Liver (tissue), 9 donors: ENCODE data around the gene SYK. TPM values are rescaled to one million over a fixed set of nuclear protein-coding genes. Genes with fewer than 3 reads are reported as not detected.
"Not testable (repeated sequence)": the region's sequence is repeated elsewhere in the genome, so short reads cannot be mapped to it uniquely, and the experiment has no call there.

Experiments used
- DNase-seq: peaks from one replicate; pipeline ENCODE4 v3.0.0-alpha.2; 2017; ENCODE audit warnings: low spot score
- H3K27ac ChIP-seq, 2 donors: one replicate each; pipeline ENCODE4 v1.7.0; 2013; ENCODE audit warnings: inconsistent platforms in 2 of 2, low read length in 2 of 2, control low read depth in 1 of 2, low read depth in 1 of 2, mild to moderate bottlenecking in 1 of 2
- H3K27me3 ChIP-seq, 4 donors: one replicate each; pipeline versions ENCODE4 v1.6.1 to v1.7.0; 2013; ENCODE audit warnings: low read length in 3 of 4, inconsistent platforms in 1 of 4, mild to moderate bottlenecking in 1 of 4, moderate library complexity in 1 of 4; ENCODE audit not compliant: control insufficient read depth in 4 of 4, insufficient read depth in 4 of 4
- H3K36me3 ChIP-seq, 4 donors: one replicate each; pipeline versions ENCODE4 v1.6.1 to v1.7.0; 2013; ENCODE audit warnings: low read length in 3 of 4, mild to moderate bottlenecking in 3 of 4, low read depth in 1 of 4, moderate library complexity in 1 of 4; ENCODE audit not compliant: control insufficient read depth in 4 of 4, insufficient read depth in 3 of 4
- H3K4me1 ChIP-seq, 4 donors: one replicate each; pipeline versions ENCODE4 v1.6.1 to v1.7.0; 2013; ENCODE audit warnings: low read length in 3 of 4, mild to moderate bottlenecking in 3 of 4, moderate library complexity in 1 of 4; ENCODE audit not compliant: control insufficient read depth in 4 of 4, insufficient read depth in 4 of 4
- H3K4me3 ChIP-seq, 3 donors: one replicate each; pipeline versions ENCODE4 v1.6.1 to v1.7.0; 2013; ENCODE audit warnings: low read length in 3 of 3, control low read depth in 1 of 3, low read depth in 1 of 3, mild to moderate bottlenecking in 1 of 3
- H3K9ac ChIP-seq, 2 donors: one replicate each; pipeline ENCODE4 v1.7.0; 2013; ENCODE audit warnings: low read length in 2 of 2, mild to moderate bottlenecking in 2 of 2, moderate library complexity in 2 of 2, control low read depth in 1 of 2, low read depth in 1 of 2
- H3K9me3 ChIP-seq, 4 donors: one replicate each; pipeline versions ENCODE4 v1.6.1 to v1.7.0; 2013; ENCODE audit warnings: low read length in 3 of 4; ENCODE audit not compliant: control insufficient read depth in 4 of 4
- EGR1 ChIP-seq, 2 donors: IDR thresholded peaks; 2 replicates each; pipeline ENCODE4 v1.6.1; 2016 to 2018; ENCODE audit warnings: antibody characterized with exemption in 2 of 2, low read depth in 2 of 2
- FOXA1 ChIP-seq: IDR thresholded peaks from 2 replicates; pipeline ENCODE4 v1.6.1; 2016; ENCODE audit warnings: antibody characterized with exemption
- FOXA2 ChIP-seq: IDR thresholded peaks from 2 replicates; pipeline ENCODE4 v1.6.1; 2016; ENCODE audit warnings: antibody characterized with exemption
- GABPA ChIP-seq, 2 donors: IDR thresholded peaks in 1 of 2; conservative IDR thresholded peaks in 1 of 2; 2 replicates each; pipeline ENCODE4 v1.6.1; 2016; ENCODE audit warnings: antibody characterized with exemption in 2 of 2, mild to moderate bottlenecking in 1 of 2, moderate library complexity in 1 of 2
- JUND ChIP-seq, 2 donors: IDR thresholded peaks; 2 replicates each; pipeline ENCODE4 v1.6.1; 2016; ENCODE audit warnings: antibody characterized with exemption in 2 of 2
- NR2F2 ChIP-seq: IDR thresholded peaks from 2 replicates; pipeline ENCODE4 v1.6.1; 2016; ENCODE audit warnings: antibody characterized with exemption
- RAD21 ChIP-seq, 2 donors: IDR thresholded peaks; 2 replicates each; pipeline ENCODE4 v1.6.1; 2016; ENCODE audit warnings: antibody characterized with exemption in 2 of 2, mild to moderate bottlenecking in 2 of 2
- RXRA ChIP-seq, 2 donors: IDR thresholded peaks; 2 replicates each; pipeline ENCODE4 v1.6.1; 2017 to 2018; ENCODE audit warnings: antibody characterized with exemption in 2 of 2, mild to moderate bottlenecking in 1 of 2
- SP1 ChIP-seq: IDR thresholded peaks from 2 replicates; pipeline ENCODE4 v1.6.1; 2018; ENCODE audit warnings: antibody characterized with exemption, mild to moderate bottlenecking
- TAF1 ChIP-seq: conservative IDR thresholded peaks from 2 replicates; pipeline ENCODE4 v1.6.1; 2016; ENCODE audit warnings: antibody characterized with exemption, mild to moderate bottlenecking
- YY1 ChIP-seq: IDR thresholded peaks from 2 replicates; pipeline ENCODE4 v1.6.1; 2016; ENCODE audit warnings: antibody characterized with exemption, mild to moderate bottlenecking
- WGBS: extraction: QIAGEN DNeasy Blood & Tissue Kit; methylation state at CpG from one replicate; pipeline ENCODE4 v1.1.7; 2013; 5-methylcytosine and 5-hydroxymethylcytosine counted together
- polyA plus RNA-seq, 2 donors: library from polyadenylated mRNA; stranded (reverse) in 1 of 2; unstranded in 1 of 2; fragments of 200-250 nt in 1 of 2; fragments of >200 nt in 1 of 2; fragmentation: Nextera tagmentation in 1 of 2; extraction: Ambion mirVana in 1 of 2; gene quantifications; one replicate each; pipeline versions ENCODE4 v1.2.1 to v1.2.3, GENCODE V29; 2013 to 2015
- total RNA-seq, 2 donors: library from RNA; depleted of rRNA; stranded (reverse); fragments of >200 nt; gene quantifications; one replicate each; pipeline ENCODE4 v1.2.3, GENCODE V29; 2014
- TF ChIP-seq, protein P1 (sequence below): fragments of 150-350 bp; IDR thresholded peaks from 2 replicates; pipeline ENCODE4 v1.5.1; 2017; ENCODE audit warnings: improper control_type of control experiment, low read depth, low read length; ENCODE audit not compliant: missing input control
- TF ChIP-seq, protein P2 (sequence below): IDR thresholded peaks from 2 replicates; pipeline ENCODE4 v1.6.1; 2016; ENCODE audit warnings: antibody characterized with exemption
- TF ChIP-seq, protein P3 (sequence below): IDR thresholded peaks from 2 replicates; pipeline ENCODE4 v1.6.1; 2016; ENCODE audit warnings: antibody characterized with exemption, mild to moderate bottlenecking
- TF ChIP-seq, protein P4 (sequence below): IDR thresholded peaks from 2 replicates; pipeline ENCODE4 v1.6.1; 2016; ENCODE audit warnings: antibody characterized with exemption
- TF ChIP-seq, protein P5 (sequence below): IDR thresholded peaks from 2 replicates; pipeline ENCODE4 v1.6.1; 2016; ENCODE audit warnings: antibody characterized with exemption
- donor health status: healthy.
- donor health status: healthy.
- donor health status: healthy.
- donor health status: healthy.
- donor health status: healthy.

Gene SYK
- total and polyA plus RNA-seq, 4 donors, result 2.0 to 15.4 (median 4.1) TPM

DNA sequence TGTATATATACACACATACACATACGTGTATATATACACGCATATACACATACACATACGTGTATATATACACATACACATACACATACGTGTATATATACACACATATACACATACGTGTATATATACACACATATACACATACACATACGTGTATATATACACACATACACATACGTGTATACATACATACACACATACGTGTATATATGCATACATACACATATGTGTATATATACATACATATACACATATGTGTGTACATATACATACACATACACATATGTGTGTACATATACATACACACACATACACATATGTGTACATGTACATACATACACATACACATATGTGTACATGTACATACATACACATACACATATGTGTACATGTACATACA lies 82.6 kb downstream of the SYK start (continued):
- TF ChIP-seq NR2F2, result no peak
- no peak for TF ChIP-seq FOXA1
- TF ChIP-seq RAD21 (IDR thresholded peaks at IDR 0.05), result no peak

DNA sequence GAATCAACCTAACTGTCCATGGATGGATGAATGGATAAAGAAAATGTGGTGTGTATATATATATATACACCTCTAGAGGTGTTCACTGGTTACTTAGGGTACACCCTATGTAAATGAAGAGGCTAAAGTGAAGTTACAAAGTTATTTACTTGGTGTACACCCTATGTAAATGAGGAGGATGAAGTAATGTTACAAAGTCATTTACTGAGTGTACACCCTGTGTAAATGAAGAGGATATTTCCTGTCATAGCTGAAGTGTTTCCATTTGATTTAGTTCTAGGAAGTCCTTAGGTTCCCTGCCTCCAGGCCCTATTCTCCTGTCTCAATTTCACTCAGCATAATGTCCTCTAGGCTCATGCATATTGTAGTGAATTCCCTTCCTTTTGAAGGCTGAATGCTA lies 85.2 kb downstream of the SYK start:
- not testable (repeated sequence) for H3K27me3 ChIP-seq, H3K4me3 ChIP-seq, DNase-seq, H3K36me3 ChIP-seq, H3K9me3 ChIP-seq, H3K27ac ChIP-seq, H3K4me1 ChIP-seq, H3K9ac ChIP-seq

DNA sequence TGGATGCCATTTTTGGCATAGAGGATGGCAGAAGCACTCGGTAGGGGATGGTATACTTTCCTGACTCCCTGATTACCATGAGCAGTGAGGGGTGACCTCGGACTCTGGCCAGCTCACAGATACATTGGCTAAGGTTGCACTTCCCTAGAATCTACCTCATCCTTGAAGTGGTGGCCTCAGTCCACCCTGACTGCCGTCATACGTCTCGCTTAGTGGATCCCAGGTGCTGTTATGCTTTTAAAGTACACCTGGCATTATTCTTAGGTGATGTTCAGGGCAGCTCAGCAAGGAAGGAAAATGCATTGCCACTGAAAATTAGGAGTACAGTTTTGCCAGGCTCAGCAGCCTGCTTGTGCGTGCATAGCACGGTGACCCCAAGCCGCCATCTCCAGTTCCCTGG lies 87.3 kb downstream of the SYK start:
- 86% methylated on average over 8 of the region's 8 CpGs for WGBS

More for the DNA sequence above, 87.3 kb downstream of the SYK start:
- DNase-seq, result no peak
- H3K27ac ChIP-seq, result no peak overlapping the region
- H3K4me1 ChIP-seq, result no peaks in the 10 kb centered on the region
- H3K27me3 ChIP-seq, result no peaks in the 10 kb centered on the region
- no peak overlapping the region for H3K4me3 ChIP-seq
- peaks cover 0 to 5% (median 0%) of the 10 kb centered on the region in 4 donors for H3K9me3 ChIP-seq
- no peak overlapping the region for H3K9ac ChIP-seq
- TF ChIP-seq RAD21 (IDR thresholded peaks at IDR 0.05) (no peak), RXRA (IDR thresholded peaks at IDR 0.05) (no peak), SP1 (no peak), JUND (IDR thresholded peaks at IDR 0.05) (no peak), EGR1 (IDR thresholded peaks at IDR 0.05; ENCODE audit: low read depth in 2 of 2) (no peak), TAF1 (no peak), YY1 (no peak), FOXA2 (no peak), GABPA (IDR thresholded peaks at IDR 0.05 in 1 of 2, conservative IDR thresholded peaks at IDR 0.05 in 1 of 2) (no peak), FOXA1 (no peak)
- TF ChIP-seq, protein P1, sequence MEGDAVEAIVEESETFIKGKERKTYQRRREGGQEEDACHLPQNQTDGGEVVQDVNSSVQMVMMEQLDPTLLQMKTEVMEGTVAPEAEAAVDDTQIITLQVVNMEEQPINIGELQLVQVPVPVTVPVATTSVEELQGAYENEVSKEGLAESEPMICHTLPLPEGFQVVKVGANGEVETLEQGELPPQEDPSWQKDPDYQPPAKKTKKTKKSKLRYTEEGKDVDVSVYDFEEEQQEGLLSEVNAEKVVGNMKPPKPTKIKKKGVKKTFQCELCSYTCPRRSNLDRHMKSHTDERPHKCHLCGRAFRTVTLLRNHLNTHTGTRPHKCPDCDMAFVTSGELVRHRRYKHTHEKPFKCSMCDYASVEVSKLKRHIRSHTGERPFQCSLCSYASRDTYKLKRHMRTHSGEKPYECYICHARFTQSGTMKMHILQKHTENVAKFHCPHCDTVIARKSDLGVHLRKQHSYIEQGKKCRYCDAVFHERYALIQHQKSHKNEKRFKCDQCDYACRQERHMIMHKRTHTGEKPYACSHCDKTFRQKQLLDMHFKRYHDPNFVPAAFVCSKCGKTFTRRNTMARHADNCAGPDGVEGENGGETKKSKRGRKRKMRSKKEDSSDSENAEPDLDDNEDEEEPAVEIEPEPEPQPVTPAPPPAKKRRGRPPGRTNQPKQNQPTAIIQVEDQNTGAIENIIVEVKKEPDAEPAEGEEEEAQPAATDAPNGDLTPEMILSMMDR, result no peak
- TF ChIP-seq, protein P2, sequence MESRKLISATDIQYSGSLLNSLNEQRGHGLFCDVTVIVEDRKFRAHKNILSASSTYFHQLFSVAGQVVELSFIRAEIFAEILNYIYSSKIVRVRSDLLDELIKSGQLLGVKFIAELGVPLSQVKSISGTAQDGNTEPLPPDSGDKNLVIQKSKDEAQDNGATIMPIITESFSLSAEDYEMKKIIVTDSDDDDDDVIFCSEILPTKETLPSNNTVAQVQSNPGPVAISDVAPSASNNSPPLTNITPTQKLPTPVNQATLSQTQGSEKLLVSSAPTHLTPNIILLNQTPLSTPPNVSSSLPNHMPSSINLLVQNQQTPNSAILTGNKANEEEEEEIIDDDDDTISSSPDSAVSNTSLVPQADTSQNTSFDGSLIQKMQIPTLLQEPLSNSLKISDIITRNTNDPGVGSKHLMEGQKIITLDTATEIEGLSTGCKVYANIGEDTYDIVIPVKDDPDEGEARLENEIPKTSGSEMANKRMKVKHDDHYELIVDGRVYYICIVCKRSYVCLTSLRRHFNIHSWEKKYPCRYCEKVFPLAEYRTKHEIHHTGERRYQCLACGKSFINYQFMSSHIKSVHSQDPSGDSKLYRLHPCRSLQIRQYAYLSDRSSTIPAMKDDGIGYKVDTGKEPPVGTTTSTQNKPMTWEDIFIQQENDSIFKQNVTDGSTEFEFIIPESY, result no peak
- TF ChIP-seq, protein P3, sequence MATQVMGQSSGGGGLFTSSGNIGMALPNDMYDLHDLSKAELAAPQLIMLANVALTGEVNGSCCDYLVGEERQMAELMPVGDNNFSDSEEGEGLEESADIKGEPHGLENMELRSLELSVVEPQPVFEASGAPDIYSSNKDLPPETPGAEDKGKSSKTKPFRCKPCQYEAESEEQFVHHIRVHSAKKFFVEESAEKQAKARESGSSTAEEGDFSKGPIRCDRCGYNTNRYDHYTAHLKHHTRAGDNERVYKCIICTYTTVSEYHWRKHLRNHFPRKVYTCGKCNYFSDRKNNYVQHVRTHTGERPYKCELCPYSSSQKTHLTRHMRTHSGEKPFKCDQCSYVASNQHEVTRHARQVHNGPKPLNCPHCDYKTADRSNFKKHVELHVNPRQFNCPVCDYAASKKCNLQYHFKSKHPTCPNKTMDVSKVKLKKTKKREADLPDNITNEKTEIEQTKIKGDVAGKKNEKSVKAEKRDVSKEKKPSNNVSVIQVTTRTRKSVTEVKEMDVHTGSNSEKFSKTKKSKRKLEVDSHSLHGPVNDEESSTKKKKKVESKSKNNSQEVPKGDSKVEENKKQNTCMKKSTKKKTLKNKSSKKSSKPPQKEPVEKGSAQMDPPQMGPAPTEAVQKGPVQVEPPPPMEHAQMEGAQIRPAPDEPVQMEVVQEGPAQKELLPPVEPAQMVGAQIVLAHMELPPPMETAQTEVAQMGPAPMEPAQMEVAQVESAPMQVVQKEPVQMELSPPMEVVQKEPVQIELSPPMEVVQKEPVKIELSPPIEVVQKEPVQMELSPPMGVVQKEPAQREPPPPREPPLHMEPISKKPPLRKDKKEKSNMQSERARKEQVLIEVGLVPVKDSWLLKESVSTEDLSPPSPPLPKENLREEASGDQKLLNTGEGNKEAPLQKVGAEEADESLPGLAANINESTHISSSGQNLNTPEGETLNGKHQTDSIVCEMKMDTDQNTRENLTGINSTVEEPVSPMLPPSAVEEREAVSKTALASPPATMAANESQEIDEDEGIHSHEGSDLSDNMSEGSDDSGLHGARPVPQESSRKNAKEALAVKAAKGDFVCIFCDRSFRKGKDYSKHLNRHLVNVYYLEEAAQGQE, result no peak
- TF ChIP-seq, protein P4, sequence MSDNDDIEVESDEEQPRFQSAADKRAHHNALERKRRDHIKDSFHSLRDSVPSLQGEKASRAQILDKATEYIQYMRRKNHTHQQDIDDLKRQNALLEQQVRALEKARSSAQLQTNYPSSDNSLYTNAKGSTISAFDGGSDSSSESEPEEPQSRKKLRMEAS, result no peak
- TF ChIP-seq, protein P5, sequence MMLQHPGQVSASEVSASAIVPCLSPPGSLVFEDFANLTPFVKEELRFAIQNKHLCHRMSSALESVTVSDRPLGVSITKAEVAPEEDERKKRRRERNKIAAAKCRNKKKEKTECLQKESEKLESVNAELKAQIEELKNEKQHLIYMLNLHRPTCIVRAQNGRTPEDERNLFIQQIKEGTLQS, result no peak
- H3K36me3 ChIP-seq, result peaks cover 0 to 2% (median 0%) of the 10 kb centered on the region in 4 donors
